IMR-90 (cell line): ENCODE measurements around the gene FAM161A. TPM values are rescaled to one million over a fixed set of nuclear protein-coding genes. Genes with fewer than 3 reads are reported as not detected.

Source experiments
- ATAC-seq: fragments of 200-7000 bp; cut with Tn5 transposase; 2 replicates; pipeline ENCODE4 v1.9.1; 2020; ENCODE audit warnings: low read depth, mild to moderate bottlenecking, moderate library complexity
- BruUV-seq: library from RNA; stranded (reverse); fragments of 400-500 nt; replicated peaks from 2 replicates; lab custom pipeline; 2021; lab: Mats Ljungman, UMichigan
- CTCF ChIA-PET: fragments of 300-600 bp; formaldehyde crosslinking; extraction: SDS; loops from one replicate; lab custom pipeline; 2021; ENCODE audit warnings: antibody characterized with exemption; lab: Yijun Ruan, JAX
- POLR2A ChIA-PET: fragments of 300-600 bp; sonication (Branson Sonifier 250); formaldehyde crosslinking; loops from one replicate; lab custom pipeline; 2022; ENCODE audit warnings: antibody characterized with exemption; ENCODE audit not compliant: unreplicated experiment; lab: Charles Lee
- DNase-seq: peaks from one replicate; pipeline ENCODE4 v3.0.0; 2013
- H2AFZ ChIP-seq: replicated peaks from 2 replicates; pipeline ENCODE3; 2013; ENCODE audit warnings: low read length, mild to moderate bottlenecking; ENCODE audit not compliant: poor library complexity
- H2AK5ac ChIP-seq: 2 replicates; pipeline ENCODE4 v1.6.1; 2013; ENCODE audit warnings: low read depth, low read length, inconsistent platforms
- H2AK9ac ChIP-seq: replicated peaks from 2 replicates; pipeline ENCODE3; 2013; ENCODE audit warnings: mild to moderate bottlenecking, low read depth, low read length, moderate library complexity; ENCODE audit not compliant: poor library complexity
- H2BK120ac ChIP-seq: 2 replicates; pipeline ENCODE4 v1.6.1; 2013; ENCODE audit warnings: low read depth, low read length, inconsistent platforms
- H2BK15ac ChIP-seq: 3 replicates; pipeline ENCODE4 v1.6.1; 2013; ENCODE audit warnings: low read depth, low read length, inconsistent platforms
- H2BK20ac ChIP-seq: 2 replicates; pipeline ENCODE4 v1.6.1; 2013; ENCODE audit warnings: low read depth, mild to moderate bottlenecking, inconsistent platforms, low read length, moderate library complexity
- H2BK5ac ChIP-seq: 2 replicates; pipeline ENCODE4 v1.6.1; 2013; ENCODE audit warnings: mild to moderate bottlenecking, low read depth, low read length, inconsistent platforms; ENCODE audit not compliant: poor library complexity, severe bottlenecking
- H3K14ac ChIP-seq: replicated peaks from 2 replicates; pipeline ENCODE4 v1.6.1; 2013; ENCODE audit warnings: low read depth, low read length, inconsistent platforms
- H3K18ac ChIP-seq: 2 replicates; pipeline ENCODE4 v1.6.1; 2013; ENCODE audit warnings: low read depth, low read length, control low read depth
- H3K23ac ChIP-seq: 2 replicates; pipeline ENCODE4 v1.6.1; 2013; ENCODE audit warnings: low read depth, low read length, inconsistent platforms
- H3K27ac ChIP-seq: 2 replicates; pipeline ENCODE4 v1.5.1; 2013; ENCODE audit warnings: mild to moderate bottlenecking, control low read depth, low read length; ENCODE audit not compliant: insufficient read depth
- H3K27me3 ChIP-seq: 2 replicates; pipeline ENCODE4 v1.6.1; 2013; ENCODE audit warnings: low read length; ENCODE audit not compliant: control insufficient read depth, insufficient read depth
- H3K36me3 ChIP-seq: 2 replicates; pipeline ENCODE4 v1.6.1; 2013; ENCODE audit warnings: low read length, mixed read lengths; ENCODE audit not compliant: control insufficient read depth, insufficient read depth
- H3K4ac ChIP-seq: 2 replicates; pipeline ENCODE4 v1.6.1; 2013; ENCODE audit warnings: low read depth, low read length, inconsistent platforms
- H3K4me1 ChIP-seq: 2 replicates; pipeline ENCODE4 v1.6.1; 2013; ENCODE audit warnings: low read length, mixed read lengths; ENCODE audit not compliant: control insufficient read depth, insufficient read depth
- H3K4me2 ChIP-seq: 2 replicates; pipeline ENCODE4 v1.6.1; 2013; ENCODE audit warnings: low read depth, mild to moderate bottlenecking, control low read depth, low read length, moderate library complexity
- H3K4me3 ChIP-seq: 2 replicates; pipeline ENCODE4 v1.5.1; 2013; ENCODE audit warnings: low read depth, mild to moderate bottlenecking, control low read depth, low read length, moderate library complexity; ENCODE audit not compliant: insufficient read depth
- H3K56ac ChIP-seq: 2 replicates; pipeline ENCODE4 v1.6.1; 2013; ENCODE audit warnings: low read length, inconsistent platforms; ENCODE audit not compliant: insufficient read depth; ENCODE audit errors: extremely low read depth
- H3K79me1 ChIP-seq, 2 experiments: 2 replicates each; pipeline ENCODE4 v1.6.1; 2013; ENCODE audit warnings: low read length in 2 of 2, inconsistent platforms in 1 of 2, low read depth in 1 of 2
- H3K9ac ChIP-seq: 2 replicates; pipeline ENCODE4 v1.6.1; 2013; ENCODE audit warnings: low read depth, low read length, control low read depth
- H3K9me1 ChIP-seq: 2 replicates; pipeline ENCODE4 v1.6.1; 2013; ENCODE audit warnings: low read length, inconsistent platforms; ENCODE audit not compliant: insufficient read depth
- H3K9me3 ChIP-seq: 2 replicates; pipeline ENCODE4 v1.6.1; 2013; ENCODE audit warnings: low read length; ENCODE audit not compliant: control insufficient read depth, insufficient read depth
- H4K20me1 ChIP-seq: 2 replicates; pipeline ENCODE4 v1.6.1; 2013; ENCODE audit warnings: low read length, inconsistent platforms; ENCODE audit not compliant: insufficient read depth
- H4K5ac ChIP-seq: 2 replicates; pipeline ENCODE4 v1.6.1; 2013; ENCODE audit warnings: mild to moderate bottlenecking, low read depth, low read length, control low read depth
- H4K8ac ChIP-seq, 2 experiments: 2 replicates each; pipeline ENCODE4 v1.6.1; 2013; ENCODE audit warnings: low read depth in 2 of 2, low read length in 2 of 2, control low read depth in 1 of 2, inconsistent platforms in 1 of 2
- H4K91ac ChIP-seq: 2 replicates; pipeline ENCODE4 v1.6.1; 2013; ENCODE audit warnings: low read depth, low read length, inconsistent platforms; ENCODE audit not compliant: insufficient read depth
- BHLHE40 ChIP-seq: fragments of 150-350 bp; IDR thresholded peaks from 2 replicates; pipeline ENCODE4 v1.6.1; 2016; ENCODE audit warnings: mild to moderate bottlenecking, low read depth, low read length
- CHD1 ChIP-seq: IDR thresholded peaks from 2 replicates; pipeline ENCODE4 v1.6.1; 2012; ENCODE audit warnings: low read depth, low read length, improper control_type of control experiment
- FOS ChIP-seq: fragments of 150-350 bp; IDR thresholded peaks from 2 replicates; pipeline ENCODE4 v1.6.1; 2016; ENCODE audit warnings: low read depth, low read length
- MAFK ChIP-seq: IDR thresholded peaks from 2 replicates; pipeline ENCODE4 v1.6.1; 2012; ENCODE audit warnings: low read depth, low read length, improper control_type of control experiment
- MAZ ChIP-seq: IDR thresholded peaks from 2 replicates; pipeline ENCODE4 v1.6.1; 2012; ENCODE audit warnings: low read depth, mild to moderate bottlenecking, low read length, improper control_type of control experiment, moderate library complexity, borderline replicate concordance
- MXI1 ChIP-seq: IDR thresholded peaks from 2 replicates; pipeline ENCODE4 v1.6.1; 2012; ENCODE audit warnings: low read depth, mild to moderate bottlenecking, low read length, moderate library complexity, borderline replicate concordance
- RAD21 ChIP-seq: IDR thresholded peaks from 2 replicates; pipeline ENCODE4 v1.6.1; 2012; ENCODE audit warnings: low read length, improper control_type of control experiment
- RFX5 ChIP-seq: IDR thresholded peaks from 2 replicates; pipeline ENCODE4 v1.8.0; 2012; ENCODE audit warnings: low read depth, mild to moderate bottlenecking, low read length, moderate library complexity
- SMC3 ChIP-seq: fragments of 150-350 bp; IDR thresholded peaks from 2 replicates; pipeline ENCODE4 v1.6.1; 2016; ENCODE audit warnings: low read depth, mild to moderate bottlenecking, antibody characterized with exemption, low read length, moderate library complexity
- WGBS, 2 experiments: methylation state at CpG; one replicate each; pipeline versions ENCODE4 v1.1.5 to v1.1.7; 2013; ENCODE audit warnings: missing lambda C conversion rate in 2 of 2; ENCODE audit not compliant: insufficient read length in 1 of 2; ENCODE audit errors: extremely low coverage in 2 of 2; 5-methylcytosine and 5-hydroxymethylcytosine counted together
- dilution Hi-C: fragments of 300-500 bp; cut with HindIII; formaldehyde crosslinking; loops from one replicate; pipeline ENCODE4 v1.14.3; 2018; ENCODE audit warnings: low sequenced_read_pairs; ENCODE audit not compliant: unreplicated experiment
- in situ Hi-C: fragments of 300-500 bp; cut with MboI; formaldehyde crosslinking; loops from 3 replicates; pipeline ENCODE4 v1.14.3; 2019; ENCODE audit warnings: low sequenced_read_pairs, inconsistent platforms, mixed read lengths
- intact Hi-C: fragments of 100-400 bp; cut with micrococcal nuclease; formaldehyde crosslinking; loops from 2 replicates; pipeline ENCODE4 v1.10.0; 2022
- polyA plus RNA-seq, 3 experiments: library from polyadenylated mRNA; depleted of rRNA; stranded (reverse); fragments of >200 nt; gene quantifications; 2 replicates each; pipeline ENCODE4 v1.2.3, GENCODE V29; 2012; ENCODE audit warnings: low replicate concordance in 1 of 3
- total RNA-seq: library from RNA; depleted of rRNA; stranded (reverse); fragments of >200 nt; gene quantifications from 2 replicates; pipeline ENCODE4 v1.2.3, GENCODE V29; 2012
- TF ChIP-seq, protein P1 (sequence below): conservative IDR thresholded peaks from 2 replicates; pipeline ENCODE4 v1.5.1; 2012; ENCODE audit warnings: mild to moderate bottlenecking, low read depth, low read length, improper control_type of control experiment
- TF ChIP-seq, protein P2 (sequence below): fragments of 150-350 bp; IDR thresholded peaks from 2 replicates; pipeline ENCODE4 v1.6.1; 2017; ENCODE audit warnings: mild to moderate bottlenecking, antibody characterized with exemption, low read length, low read depth

Gene FAM161A
- total and polyA plus RNA-seq, 2 of the 4 experiments (the other 2 are of a cell fraction): 0.80 to 1.3 TPM

DNA sequence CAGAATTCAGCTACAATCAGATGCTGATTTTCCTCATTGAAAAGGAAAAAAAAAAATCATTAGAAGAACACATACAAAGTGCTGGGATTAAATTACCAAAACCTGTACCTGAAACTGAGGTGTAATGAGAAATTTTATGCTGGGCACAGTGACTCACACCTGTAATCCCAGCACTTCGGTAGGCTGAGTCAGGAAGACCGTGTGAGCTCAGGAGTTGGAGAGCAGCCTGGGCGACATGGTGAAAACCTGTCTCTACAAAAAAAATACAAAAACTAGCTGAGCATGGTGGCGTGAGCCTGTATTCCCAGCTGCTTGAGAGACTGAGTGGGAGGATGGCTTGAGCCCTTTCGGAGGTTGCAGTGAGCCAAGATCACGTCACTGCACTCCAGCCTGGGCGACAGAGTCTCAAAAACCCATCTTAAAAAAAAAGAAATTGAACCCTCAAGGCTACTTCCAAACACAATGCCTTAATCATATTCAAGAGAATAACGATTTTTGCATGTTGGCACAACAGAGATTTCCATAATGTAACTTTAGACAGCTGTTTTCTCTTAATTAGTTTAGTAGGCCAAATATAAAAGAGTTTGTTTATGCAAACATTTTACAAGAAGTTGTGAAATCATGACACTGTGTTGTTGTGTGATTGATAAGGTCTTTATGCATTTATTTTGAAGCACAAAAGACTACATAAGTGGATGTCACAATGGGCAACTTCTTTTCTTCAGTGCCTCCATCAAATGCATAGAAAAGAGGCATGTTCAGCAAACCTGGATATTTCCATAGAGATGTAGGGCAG, 63.9 kb downstream of the FAM161A start:
- ChIA-PET CTCF (interaction anchor here (1.2 kb wide), 1 partner anchor 14 kb away, joined by 5 read pairs; no protein-coding TSS in a partner anchor), POLR2A (no interaction called here)
- H3K27ac ChIP-seq: no peak overlapping the region
- no peak overlapping the region for H2BK15ac ChIP-seq
- H4K20me1 ChIP-seq: no peaks in the 10 kb centered on the region
- no peak overlapping the region for H4K91ac ChIP-seq
- DNase-seq (no peak), ATAC-seq (no peak)
- dilution Hi-C loops (no loop called here), in situ Hi-C loops (no loop called here), intact Hi-C loops (no loop called here)
- H2BK120ac ChIP-seq: no peak overlapping the region
- peaks cover 4% of the 10 kb centered on the region for H3K27me3 ChIP-seq
- no peak overlapping the region for H3K4ac ChIP-seq
- no peak overlapping the region for H2AK9ac ChIP-seq
- no peak overlapping the region for H2AK5ac ChIP-seq
- H3K56ac ChIP-seq: no peak overlapping the region
- BruUV-seq: no TSS peak
- H3K4me1 ChIP-seq: peaks cover 3% of the 10 kb centered on the region
- H4K5ac ChIP-seq: no peak overlapping the region
- H3K36me3 ChIP-seq: no peaks in the 10 kb centered on the region
- H3K4me3 ChIP-seq: no peak overlapping the region
- H2AFZ ChIP-seq: no peak overlapping the region
- H3K4me2 ChIP-seq: no peak overlapping the region
- no peak overlapping the region for H3K23ac ChIP-seq
- no peak overlapping the region for H3K18ac ChIP-seq
- WGBS, 2 experiments: no CpG with 5 or more reads among the region's 8 CpGs
- H2BK20ac ChIP-seq: no peak overlapping the region
- no peak overlapping the region for H4K8ac ChIP-seq
- no peak overlapping the region for H3K9ac ChIP-seq
- no peaks in the 10 kb centered on the region for H3K9me1 ChIP-seq
- no peak overlapping the region for H3K14ac ChIP-seq
- no peak overlapping the region for H2BK5ac ChIP-seq
- TF ChIP-seq RAD21 (no peak), MAZ (no peak), BHLHE40 (no peak), SMC3 (no peak), MAFK (no peak), FOS (no peak), RFX5 (no peak), MXI1 (no peak), CHD1 (no peak)
- TF ChIP-seq, protein P1, sequence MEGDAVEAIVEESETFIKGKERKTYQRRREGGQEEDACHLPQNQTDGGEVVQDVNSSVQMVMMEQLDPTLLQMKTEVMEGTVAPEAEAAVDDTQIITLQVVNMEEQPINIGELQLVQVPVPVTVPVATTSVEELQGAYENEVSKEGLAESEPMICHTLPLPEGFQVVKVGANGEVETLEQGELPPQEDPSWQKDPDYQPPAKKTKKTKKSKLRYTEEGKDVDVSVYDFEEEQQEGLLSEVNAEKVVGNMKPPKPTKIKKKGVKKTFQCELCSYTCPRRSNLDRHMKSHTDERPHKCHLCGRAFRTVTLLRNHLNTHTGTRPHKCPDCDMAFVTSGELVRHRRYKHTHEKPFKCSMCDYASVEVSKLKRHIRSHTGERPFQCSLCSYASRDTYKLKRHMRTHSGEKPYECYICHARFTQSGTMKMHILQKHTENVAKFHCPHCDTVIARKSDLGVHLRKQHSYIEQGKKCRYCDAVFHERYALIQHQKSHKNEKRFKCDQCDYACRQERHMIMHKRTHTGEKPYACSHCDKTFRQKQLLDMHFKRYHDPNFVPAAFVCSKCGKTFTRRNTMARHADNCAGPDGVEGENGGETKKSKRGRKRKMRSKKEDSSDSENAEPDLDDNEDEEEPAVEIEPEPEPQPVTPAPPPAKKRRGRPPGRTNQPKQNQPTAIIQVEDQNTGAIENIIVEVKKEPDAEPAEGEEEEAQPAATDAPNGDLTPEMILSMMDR: no peak
- TF ChIP-seq, protein P2, sequence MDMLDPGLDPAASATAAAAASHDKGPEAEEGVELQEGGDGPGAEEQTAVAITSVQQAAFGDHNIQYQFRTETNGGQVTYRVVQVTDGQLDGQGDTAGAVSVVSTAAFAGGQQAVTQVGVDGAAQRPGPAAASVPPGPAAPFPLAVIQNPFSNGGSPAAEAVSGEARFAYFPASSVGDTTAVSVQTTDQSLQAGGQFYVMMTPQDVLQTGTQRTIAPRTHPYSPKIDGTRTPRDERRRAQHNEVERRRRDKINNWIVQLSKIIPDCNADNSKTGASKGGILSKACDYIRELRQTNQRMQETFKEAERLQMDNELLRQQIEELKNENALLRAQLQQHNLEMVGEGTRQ: no peak
- no peaks in the 10 kb centered on the region for H3K79me1 ChIP-seq
- peaks cover 4% of the 10 kb centered on the region for H3K9me3 ChIP-seq
